Epithelial cell of esophagus (primary cell): ENCODE data around the gene TRAPPC2L.
"Not testable (repeated sequence)": the region's sequence is repeated elsewhere in the genome, so short reads cannot be mapped to it uniquely, and the experiment has no call there.

Experiments
- DNase-seq: peaks from one replicate; pipeline ENCODE4 v3.0.0; 2010; ENCODE audit warnings: low read depth
- H3K4me3 ChIP-seq: 2 replicates; pipeline ENCODE4 v1.5.1; 2011; ENCODE audit warnings: mild to moderate bottlenecking, low read length, control low read depth
- CTCF ChIP-seq: IDR thresholded peaks from 2 replicates; pipeline ENCODE4 v1.5.1; 2011; ENCODE audit warnings: low read depth, mild to moderate bottlenecking, low read length, control low read depth, inconsistent platforms; ENCODE audit not compliant: insufficient read depth; ENCODE audit errors: missing control alignments

Gene TRAPPC2L

GRCh38 chr16:88886420-88886844, 29.5 kb downstream of the TRAPPC2L start:
- H3K4me3 ChIP-seq, result no peak overlapping the region
- no peak for TF ChIP-seq CTCF
- DNase-seq, result no peak

DNA sequence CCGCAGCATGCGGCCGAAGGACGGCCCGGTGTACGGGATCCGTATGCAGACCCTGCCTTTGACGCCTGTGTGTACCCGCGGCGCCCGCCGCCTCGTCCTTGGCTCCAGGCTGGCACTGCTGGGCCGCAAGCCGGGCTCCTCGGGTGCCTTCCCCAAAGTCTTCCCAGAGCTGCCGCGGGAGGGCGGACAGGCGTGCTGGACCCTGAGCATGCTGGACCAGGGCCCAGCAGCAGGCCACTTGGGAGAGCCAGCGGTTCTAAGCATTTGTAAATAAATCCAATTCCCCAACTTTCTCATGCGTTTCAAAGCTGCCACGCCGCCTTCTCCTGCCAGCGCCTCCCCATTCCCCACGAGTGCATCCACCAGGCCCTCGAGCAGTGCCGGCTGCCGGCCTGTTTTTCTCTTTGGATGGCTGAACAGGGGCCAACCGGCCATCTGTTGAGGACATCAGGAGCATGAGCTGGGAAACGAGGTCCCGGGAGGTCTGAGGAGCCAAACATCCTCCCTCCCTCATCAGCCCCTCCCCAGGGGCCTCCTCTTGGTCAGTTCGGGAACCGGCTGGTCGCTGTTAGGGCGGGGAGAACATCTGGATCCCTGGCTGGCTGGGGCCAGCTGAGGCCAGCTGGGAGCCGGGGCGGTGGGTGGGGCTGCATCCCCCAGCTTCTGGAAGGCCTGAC, 30.1 kb downstream of the TRAPPC2L start:
- DNase-seq, result no peak
- no peak for TF ChIP-seq CTCF
- no peak overlapping the region for H3K4me3 ChIP-seq

DNA sequence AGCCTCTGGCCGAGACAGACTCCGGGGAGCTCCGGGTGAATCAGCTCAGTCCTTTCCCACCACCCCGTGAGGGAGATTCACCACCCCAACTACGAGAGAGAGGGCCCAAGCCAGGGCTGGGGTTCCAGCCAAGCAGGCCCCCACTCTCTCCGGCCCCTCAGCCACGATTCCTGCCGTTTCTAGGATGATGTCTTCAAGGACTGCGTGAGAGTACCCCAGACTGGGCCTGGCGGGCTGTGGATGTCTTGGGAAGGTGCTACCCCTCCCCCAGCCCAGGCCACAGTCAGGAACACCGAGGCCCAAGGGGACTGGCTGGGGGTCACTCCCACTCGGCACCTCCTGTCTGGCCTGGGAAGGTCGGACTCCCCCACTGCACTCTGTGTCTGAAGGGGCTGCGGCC, 31.1 kb downstream of the TRAPPC2L start:
- DNase-seq, result no peak
- no peak overlapping the region for H3K4me3 ChIP-seq
- TF ChIP-seq CTCF, result no peak

GRCh38 chr16:88888461-88889387, 31.8 kb downstream of the TRAPPC2L start:
- no peak for DNase-seq
- H3K4me3 ChIP-seq, result no peak overlapping the region
- TF ChIP-seq CTCF, result no peak

GRCh38 chr16:88889702-88890352, 32.9 kb downstream of the TRAPPC2L start:
- not testable (repeated sequence) for H3K4me3 ChIP-seq, DNase-seq

DNA sequence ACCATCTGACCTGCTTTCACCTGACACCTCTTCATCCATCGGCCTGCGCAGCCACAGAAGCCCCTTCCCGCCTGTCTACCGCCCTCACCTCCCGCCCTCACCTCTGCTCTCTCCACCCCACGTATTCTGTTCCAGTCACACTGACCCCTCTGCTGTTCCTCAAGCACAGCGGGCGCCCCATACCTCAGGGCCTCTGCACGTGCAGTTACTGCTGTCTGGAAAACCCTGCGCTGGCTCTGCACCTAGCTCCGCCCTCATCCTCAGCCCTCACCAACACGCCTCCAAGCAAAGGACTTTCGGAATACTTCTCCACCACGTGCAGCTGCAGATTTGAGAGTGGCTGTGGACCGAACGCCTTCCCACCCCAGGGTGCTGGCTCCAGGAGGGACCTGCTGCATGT, 34.2 kb downstream of the TRAPPC2L start:
- DNase-seq, result no peak
- no peak overlapping the region for H3K4me3 ChIP-seq
- no peak for TF ChIP-seq CTCF

DNA sequence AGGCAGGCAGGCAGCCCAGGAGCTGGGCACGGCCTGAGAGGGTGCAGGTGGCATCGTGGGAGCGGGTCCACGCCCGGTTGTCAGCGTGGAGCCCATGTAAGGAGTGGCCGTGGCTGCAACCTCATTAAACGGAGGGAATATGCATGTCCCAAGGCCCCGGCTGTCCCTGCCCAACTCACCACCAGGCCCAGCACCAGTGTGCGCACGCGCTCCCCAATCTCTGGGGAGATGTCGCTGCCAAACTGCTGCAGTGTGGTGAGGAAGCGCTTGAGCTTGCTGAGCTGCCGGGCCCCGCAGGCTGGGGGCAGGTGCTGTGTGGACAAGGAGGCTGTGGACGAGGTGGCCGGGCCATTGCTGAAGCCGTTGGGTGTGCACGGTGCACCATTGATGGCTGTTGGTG, 35.1 kb downstream of the TRAPPC2L start:
- DNase-seq, result no peak
- TF ChIP-seq CTCF, result no peak
- H3K4me3 ChIP-seq, result no peak overlapping the region
